ENCODE measurements around the gene MTIF3. TPM values are rescaled to one million over a fixed set of nuclear protein-coding genes. Genes with fewer than 3 reads are reported as not detected.

The MTIF3 gene
- total RNA-seq, 1 experiment from 2014 or later: 45.1 TPM

Small RNAs within 50 kb of the gene (small RNA-seq; reads per million reads assigned to genes)
- gene RNU6-63P (not detected), gene RNY1P1 (not detected)

Other genes with a start within 250 kb of the MTIF3 start
- gene RPL21, start 199.0 kb downstream of the MTIF3 start, total RNA-seq (2014; rRNA removed; shearing (Covaris generic)): 1,125 and 1,306 TPM in 2 replicates
- gene RASL11A, start 179.7 kb downstream of the MTIF3 start, total RNA-seq (2014; rRNA removed; shearing (Covaris generic)): 23.9 and 30.0 TPM in 2 replicates
- 405 and 541 TPM in 2 replicates for gene GTF3A, start 25.9 kb downstream of the MTIF3 start, total RNA-seq (2014; rRNA removed; shearing (Covaris generic))
- 19.7 and 20.0 TPM in 2 replicates for gene LNX2, start 170.0 kb upstream of the MTIF3 start, total RNA-seq (2014; rRNA removed; shearing (Covaris generic))
- 314 and 373 TPM in 2 replicates for gene POLR1D, start 171.3 kb upstream of the MTIF3 start, total RNA-seq (2014; rRNA removed; shearing (Covaris generic))